Colonic mucosa (tissue), 4 donors: ENCODE results near the gene MALL. TPM values are rescaled to one million over a fixed set of nuclear protein-coding genes. Genes with fewer than 3 reads are reported as not detected.
"Not testable (repeated sequence)": the region's sequence is repeated elsewhere in the genome, so short reads cannot be mapped to it uniquely, and the experiment has no call there.

ENCODE experiments used
- DNase-seq: peaks from one replicate; pipeline ENCODE4 v3.0.0-alpha.2; 2020
- H3K27ac ChIP-seq: fragments of 200-600 bp; one replicate; pipeline ENCODE4 v1.8.0; 2021
- H3K27me3 ChIP-seq: fragments of 200-600 bp; one replicate; pipeline ENCODE4 v1.8.0; 2021
- H3K36me3 ChIP-seq: fragments of 200-600 bp; one replicate; pipeline ENCODE4 v1.8.0; 2021
- H3K4me1 ChIP-seq: fragments of 200-600 bp; one replicate; pipeline ENCODE4 v1.8.0; 2021; ENCODE audit warnings: mild to moderate bottlenecking
- H3K4me3 ChIP-seq: fragments of 200-600 bp; one replicate; pipeline ENCODE4 v1.8.0; 2021
- H3K9ac ChIP-seq, 2 donors: one replicate each; pipeline ENCODE4 v1.7.0; 2013; ENCODE audit warnings: control low read depth in 2 of 2, low read depth in 2 of 2, low read length in 2 of 2
- H3K9me3 ChIP-seq: fragments of 200-600 bp; one replicate; pipeline ENCODE4 v1.8.0; 2021
- CTCF ChIP-seq: fragments of 200-600 bp; IDR thresholded peaks from one replicate; pipeline ENCODE4 v1.8.0; 2022; ENCODE audit warnings: antibody characterized with exemption, mild to moderate bottlenecking
- intact Hi-C: fragments of 100-400 bp; cut with DNase I; formaldehyde crosslinking; loops from one replicate; pipeline ENCODE4 v1.14.1; 2022
- total RNA-seq, 2 donors: library from RNA; stranded (reverse); fragmentation: NEBNext Ultra II Directional in 1 of 2; extraction: Animal tissue kit (Norgen Biotek cat#: 25700) in 1 of 2; gene quantifications; one replicate each; pipeline ENCODE4 v1.2.1, GENCODE V29; 2021
- donor health status: healthy.
- donor health status: DM: no; HTN: no; CAD: no.
- donor health status: DM: no; HTN: no; CAD: no.

The MALL gene
- total RNA-seq, 2 donors from 2014 or later = 213 to 567 TPM

- TF ChIP-seq CTCF = no peak
- DNase-seq = peak; percentile 20
- Histone ChIP-seq H3K4me1 (peaks cover 7% of the 10 kb centered on the region), H3K4me3 (no peak overlapping the region), H3K27ac (peak overlapping the region; percentile 83), H3K27me3 (no peaks in the 10 kb centered on the region), H3K36me3 (no peaks in the 10 kb centered on the region), H3K9me3 (no peaks in the 10 kb centered on the region), H3K9ac (peak overlapping the region; percentile 65 to 72)
- intact Hi-C loops = no loop called here
These were observed 13.5 kb downstream of the MALL start for GRCh38 chr2:110101901-110102803.

GRCh38 chr2:110101280-110101844, 14.3 kb downstream of the MALL start:
- H3K9me3 ChIP-seq = no peaks in the 10 kb centered on the region
- H3K9ac ChIP-seq = peak overlapping the region; percentile 65 to 72
- peak; percentile 98 for DNase-seq
- H3K4me3 ChIP-seq = no peak overlapping the region
- intact Hi-C loops = no loop called here
- no peak for TF ChIP-seq CTCF
- H3K4me1 ChIP-seq = peaks cover 7% of the 10 kb centered on the region
- no peaks in the 10 kb centered on the region for H3K36me3 ChIP-seq
- peak overlapping the region; percentile 83 for H3K27ac ChIP-seq
- no peaks in the 10 kb centered on the region for H3K27me3 ChIP-seq

GRCh38 chr2:110100880-110101279, 14.7 kb downstream of the MALL start:
- H3K27me3 ChIP-seq, H3K4me1 ChIP-seq, H3K36me3 ChIP-seq: not testable (repeated sequence)

GRCh38 chr2:110100480-110100879, 15.1 kb downstream of the MALL start:
- no peak for TF ChIP-seq CTCF
- Histone ChIP-seq H3K4me1 (peaks cover 7% of the 10 kb centered on the region), H3K27me3 (no peaks in the 10 kb centered on the region), H3K9ac (peak overlapping the region in 1 of 2 donors; percentile 72), H3K27ac (peak overlapping the region; percentile 83), H3K9me3 (no peaks in the 10 kb centered on the region), H3K4me3 (no peak overlapping the region), H3K36me3 (no peaks in the 10 kb centered on the region)
- intact Hi-C loops = no loop called here
- DNase-seq = no peak

More at GRCh38 chr2:110100880-110101279, 14.7 kb downstream of the MALL start:
- peak; percentile 22 for DNase-seq
- H3K9me3 ChIP-seq, intact Hi-C loops, H3K4me3 ChIP-seq: not testable (repeated sequence)
- peak overlapping the region; percentile 38 to 72 for H3K9ac ChIP-seq
- peak overlapping the region; percentile 83 for H3K27ac ChIP-seq

- DNase-seq = no peak
- Histone ChIP-seq H3K27ac (no peak overlapping the region), H3K9ac (no peak overlapping the region), H3K27me3 (no peaks in the 10 kb centered on the region), H3K9me3 (no peaks in the 10 kb centered on the region), H3K4me1 (peaks cover 7% of the 10 kb centered on the region), H3K36me3 (no peaks in the 10 kb centered on the region), H3K4me3 (no peak overlapping the region)
- intact Hi-C loops = no loop called here
- no peak for TF ChIP-seq CTCF
These were observed 16.0 kb downstream of the MALL start for GRCh38 chr2:110099471-110100225.
